Stimulated activated CD8-positive, alpha-beta memory T cell treated with anti-CD3 and anti-CD28 coated beads, Interleukin-15, amount 100 ng/mL, for 1 hour (primary cell): ENCODE data around the gene GRIN3B.

Experiments
- DNase-seq: peaks from one replicate; pipeline ENCODE4 v3.0.0-alpha.2; 2020; ENCODE audit warnings: low read depth

GRIN3B gene

GRCh38 chr19:1008268-1009040 lies 8.2 kb downstream of the GRIN3B start:
- DNase-seq: no peak

GRCh38 chr19:1009041-1009980 lies 9.1 kb downstream of the GRIN3B start:
- DNase-seq: no peak

DNA sequence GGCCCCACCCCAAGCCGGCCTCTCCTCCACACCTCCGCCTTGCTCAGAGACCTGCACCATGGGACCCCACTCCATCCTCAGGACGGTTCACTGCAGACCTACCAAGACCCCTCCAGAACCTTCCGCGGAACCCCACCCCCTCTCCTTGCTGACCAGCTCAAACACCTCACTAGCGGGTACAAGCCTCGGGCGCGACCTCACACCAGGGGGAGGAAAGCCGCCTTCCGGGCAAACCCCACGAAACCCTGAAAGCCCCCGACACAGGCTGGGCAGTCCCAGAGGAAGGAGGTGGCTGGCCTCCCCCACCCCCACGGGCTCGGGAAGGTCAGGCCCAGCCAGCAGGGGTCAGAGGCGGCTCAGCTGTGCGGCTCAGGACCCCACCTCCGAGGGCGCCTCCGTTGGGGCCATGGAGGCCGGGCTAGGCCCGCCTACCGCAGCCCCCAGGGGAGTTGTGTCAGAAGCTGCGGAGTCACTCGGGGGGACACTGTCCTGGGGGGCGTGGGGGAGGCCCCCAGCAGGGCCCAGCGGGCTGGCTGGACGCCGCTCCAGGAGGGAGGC lies 9.8 kb downstream of the GRIN3B start:
- DNase-seq: no peak

DNA sequence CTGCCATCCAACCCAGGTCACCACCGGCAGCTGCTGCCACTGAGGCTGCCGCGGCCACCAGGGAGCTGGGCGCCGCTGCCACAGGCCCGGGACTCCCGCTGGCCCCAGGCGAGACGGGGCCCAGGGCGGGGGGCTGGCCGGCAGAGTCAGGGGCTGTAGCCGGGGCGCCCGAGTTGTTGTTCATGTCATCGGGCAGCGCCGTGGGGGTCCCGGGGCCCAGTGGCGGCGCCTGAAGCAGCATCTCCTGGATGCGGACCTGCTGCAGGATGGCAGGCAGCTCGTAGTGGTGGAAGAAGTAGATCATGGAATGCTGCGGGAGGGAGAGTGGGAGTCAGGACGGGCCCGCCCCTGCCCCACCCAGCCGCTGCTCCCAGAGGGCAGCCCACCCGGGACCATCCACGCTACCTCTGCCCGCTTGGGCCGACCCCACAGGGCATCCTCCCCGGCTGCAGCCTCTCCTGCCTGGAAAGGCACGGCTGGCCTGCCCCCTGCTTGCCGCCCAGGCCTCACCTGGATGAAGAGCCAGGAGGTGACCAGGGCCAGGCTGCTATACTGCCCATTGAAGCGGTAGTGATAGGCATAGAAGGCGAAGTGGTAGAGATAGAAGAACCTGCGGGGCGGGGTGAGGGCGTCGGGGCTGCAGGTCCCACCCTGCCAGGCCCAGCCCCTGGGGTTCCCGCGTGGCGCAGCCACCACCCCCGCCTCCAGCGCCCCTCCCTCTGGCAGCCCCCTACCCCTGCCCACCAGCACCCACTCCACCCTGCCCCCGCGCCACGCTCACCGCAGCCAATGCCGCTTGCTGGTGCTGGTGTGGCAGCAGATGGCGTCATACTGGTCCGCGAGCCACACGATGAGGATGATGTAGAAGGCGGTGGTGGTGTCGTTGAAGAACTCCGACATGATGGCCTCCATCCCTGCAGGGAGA lies 10.6 kb downstream of the GRIN3B start:
- DNase-seq: no peak

DNA sequence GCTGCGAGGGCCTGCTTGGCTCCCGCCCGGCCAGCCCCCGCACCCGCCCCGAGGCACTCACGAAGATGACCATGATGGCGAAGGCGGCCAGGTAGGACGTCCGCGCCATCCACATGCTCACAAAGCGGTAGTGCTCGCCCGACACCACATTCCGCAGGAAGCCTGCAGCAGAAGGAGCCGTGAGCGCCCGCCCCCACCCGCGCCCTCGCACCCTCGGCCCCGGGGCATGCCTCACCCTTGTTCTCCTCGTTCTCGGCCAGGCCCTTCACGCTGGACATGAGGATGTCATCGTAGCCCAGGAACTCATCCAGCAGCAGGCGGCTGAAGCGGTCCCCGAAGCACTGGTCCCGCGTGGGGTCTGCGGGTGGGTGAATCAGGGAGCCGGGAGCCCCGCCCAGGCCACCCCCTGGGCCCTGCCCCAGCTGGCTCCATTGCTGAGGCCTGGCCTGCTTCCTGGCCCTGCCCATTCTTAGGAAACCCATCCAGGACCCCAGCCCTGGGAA lies 11.7 kb downstream of the GRIN3B start:
- DNase-seq: no peak

- DNase-seq: no peak
Observed at GRCh38 chr19:1012334-1012733, 12.1 kb downstream of the GRIN3B start.

- DNase-seq: no peak
Observed at GRCh38 chr19:1013218-1013617, 13.0 kb downstream of the GRIN3B start.

GRCh38 chr19:1014161-1015060 lies 14.2 kb downstream of the GRIN3B start:
- DNase-seq: no peak

DNA sequence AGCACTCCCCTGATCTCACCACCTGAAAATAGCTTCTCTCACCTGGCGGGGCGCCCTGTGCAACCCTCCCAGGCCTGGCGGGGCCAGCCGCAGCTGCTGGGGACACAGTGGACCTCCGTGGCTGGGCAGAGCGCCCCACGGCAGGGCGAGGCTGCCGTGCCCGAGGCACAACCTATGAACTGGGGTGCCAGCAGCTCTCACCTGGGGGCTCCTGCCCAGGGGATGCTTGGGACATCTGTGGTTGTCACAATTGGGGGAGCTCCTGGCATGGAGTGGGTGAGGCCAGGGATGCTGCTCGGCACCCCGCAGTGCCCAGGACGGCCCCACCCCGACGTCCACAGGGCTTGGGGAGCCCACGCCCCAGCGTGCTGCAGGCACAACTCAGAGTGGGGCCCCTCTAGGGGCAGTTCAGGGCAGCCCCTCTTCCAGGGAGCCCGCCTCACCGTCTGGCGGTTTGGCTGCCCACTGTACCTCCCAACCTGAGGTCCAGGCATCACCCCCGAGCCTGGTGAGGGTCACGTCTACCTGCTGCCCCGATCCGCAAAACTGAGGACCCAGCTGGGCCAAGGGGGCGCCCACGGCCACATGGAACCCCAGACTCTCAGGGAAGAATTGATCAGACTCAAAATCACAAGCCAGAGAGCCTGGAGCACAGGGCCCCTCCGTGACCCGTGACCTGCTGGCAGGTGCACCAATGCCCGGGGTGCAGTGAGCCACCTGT lies 15.0 kb downstream of the GRIN3B start:
- no peak for DNase-seq

DNA sequence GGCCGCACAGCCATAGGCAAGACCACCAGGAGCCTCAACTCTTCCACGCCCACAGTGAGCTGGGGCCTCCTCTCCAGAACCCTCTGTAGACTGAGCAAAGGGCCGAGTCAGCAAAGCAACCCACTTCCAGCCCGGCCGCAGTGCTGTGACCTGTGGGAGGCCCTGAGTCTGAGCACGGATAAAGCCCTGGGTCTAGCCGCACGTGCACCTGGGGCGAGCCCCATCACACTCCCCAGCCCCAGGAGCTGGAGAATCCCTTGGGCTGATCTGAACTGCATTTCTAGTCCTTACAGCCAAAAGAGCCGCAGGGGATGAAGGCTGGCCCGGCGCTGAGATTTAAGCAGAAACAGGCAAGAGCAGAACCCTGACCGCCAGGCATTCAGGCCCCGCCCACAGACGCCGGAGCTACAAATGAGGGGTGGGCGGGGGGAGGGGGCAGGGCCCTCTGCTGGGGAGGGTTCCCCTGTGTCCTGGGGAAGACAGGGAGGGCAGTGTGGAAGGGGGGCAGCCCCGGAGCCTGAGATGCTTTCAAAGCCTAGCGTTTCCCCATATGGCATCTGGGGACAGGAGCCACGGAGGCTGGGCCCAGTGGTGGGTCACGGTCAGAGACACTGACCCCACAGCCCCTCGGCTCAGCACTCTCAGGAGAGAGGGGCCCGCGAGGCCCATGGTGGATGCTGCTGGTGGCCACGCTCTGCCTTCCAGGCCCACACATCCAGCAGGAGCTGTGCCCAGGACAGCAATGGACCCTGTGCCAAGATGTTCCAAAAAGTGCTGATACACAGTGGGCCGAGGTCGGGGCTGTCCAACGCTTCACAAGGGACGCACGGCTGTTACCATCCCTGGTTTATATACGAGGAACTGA lies 15.8 kb downstream of the GRIN3B start:
- no peak for DNase-seq

DNA sequence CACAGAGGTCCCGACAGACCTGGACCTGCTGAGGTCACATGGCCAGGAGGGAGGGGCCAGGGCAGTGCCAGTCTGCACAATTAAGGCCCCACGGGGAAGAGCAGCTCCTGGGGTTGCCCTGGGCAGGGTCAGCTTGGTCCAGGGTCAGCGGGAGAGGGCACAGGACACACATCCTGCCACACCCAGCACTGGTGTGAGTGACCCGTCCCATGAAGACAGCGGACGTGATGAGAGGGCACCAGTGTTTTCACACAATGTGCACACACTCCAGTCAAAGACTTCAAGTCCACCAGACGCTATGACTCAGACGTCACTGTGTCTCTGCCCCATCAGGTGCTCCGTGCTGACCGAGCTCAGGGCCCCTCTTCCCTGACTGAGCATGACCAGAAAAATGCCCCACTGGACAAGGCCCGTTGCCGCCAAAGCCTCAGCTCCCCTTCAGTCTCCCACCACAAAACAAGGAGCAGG lies 16.5 kb downstream of the GRIN3B start:
- DNase-seq: no peak

DNA sequence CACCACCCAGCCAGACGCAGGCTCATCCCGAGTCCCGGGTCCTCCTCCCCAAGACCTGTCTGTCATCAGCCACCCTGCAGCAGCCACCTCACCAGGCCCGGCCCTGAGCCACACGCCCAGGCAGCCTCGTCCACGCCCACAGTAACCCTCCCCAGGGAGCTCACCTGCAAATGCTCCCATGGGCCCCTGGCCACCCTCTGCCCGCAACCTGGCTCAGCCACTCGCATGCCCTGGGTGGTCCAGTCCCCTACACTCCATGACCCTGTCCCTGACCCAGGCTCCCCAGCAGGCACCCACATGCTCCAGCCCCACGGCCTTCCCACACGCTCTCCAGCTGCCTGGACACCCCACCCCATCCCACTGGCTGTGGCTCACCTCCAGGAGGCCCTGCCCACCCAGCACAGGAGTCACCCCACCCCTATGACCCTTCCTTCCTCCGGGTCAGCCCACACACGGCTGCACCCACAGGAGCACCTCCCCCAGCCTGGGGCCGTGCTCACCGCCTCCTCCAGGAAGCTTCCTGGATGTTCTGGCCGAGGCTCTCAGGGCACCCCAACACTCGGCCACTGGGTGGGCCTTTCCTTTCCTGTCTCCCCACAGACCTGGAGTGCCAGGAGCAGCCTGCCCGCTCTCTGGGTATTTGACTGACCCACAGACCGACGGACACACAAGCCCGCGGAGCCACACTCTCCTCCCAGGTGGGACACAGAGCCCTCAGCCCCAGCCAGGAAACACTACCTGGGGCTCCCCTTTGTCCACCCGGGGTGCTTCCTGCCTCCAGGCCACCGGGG lies 17.1 kb downstream of the GRIN3B start:
- DNase-seq: no peak

DNA sequence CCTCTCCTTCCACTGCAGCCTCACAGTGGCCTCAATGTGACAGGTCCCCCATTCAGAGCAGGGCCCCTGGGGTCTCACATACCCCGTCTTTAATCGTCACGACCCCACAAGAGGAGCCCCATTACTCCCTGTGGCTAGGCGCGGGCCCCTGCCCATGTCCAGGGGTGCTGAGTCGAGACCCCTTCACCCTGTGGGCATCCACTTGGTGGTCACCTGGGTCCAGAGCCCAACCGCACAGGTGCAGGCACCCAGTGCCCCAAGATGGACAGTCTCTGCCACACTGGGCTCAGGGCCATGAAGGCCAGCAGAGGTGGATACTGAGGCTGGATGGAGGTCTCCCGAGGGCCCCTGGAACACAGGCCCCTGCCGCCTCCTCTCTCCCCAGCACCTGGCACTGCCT lies 17.7 kb downstream of the GRIN3B start:
- DNase-seq: no peak

DNA sequence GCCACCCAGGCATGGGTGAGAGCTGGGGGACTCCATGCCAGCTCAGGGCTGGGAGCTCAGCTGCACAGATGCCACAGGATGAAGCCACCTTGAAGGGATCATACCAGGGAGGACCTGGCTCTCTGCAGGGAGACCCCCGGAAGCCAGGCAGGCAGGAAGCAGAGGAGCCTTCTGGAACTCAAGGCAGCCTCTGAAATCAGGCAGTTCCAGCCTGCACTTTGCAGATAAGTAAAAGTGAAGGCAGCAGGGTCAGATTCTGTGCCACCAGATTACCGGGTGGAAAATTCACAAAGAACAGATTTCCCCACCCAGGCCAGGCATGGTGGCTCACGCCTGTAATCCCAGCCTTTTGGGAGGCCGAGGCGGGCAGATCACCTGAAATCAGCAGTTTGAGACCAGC lies 18.2 kb downstream of the GRIN3B start:
- no peak for DNase-seq

GRCh38 chr19:1018932-1019615 lies 18.9 kb downstream of the GRIN3B start:
- no peak for DNase-seq

GRCh38 chr19:1019616-1019961 lies 19.4 kb downstream of the GRIN3B start:
- no peak for DNase-seq
